Measurements from ENCODE around the gene MAP3K13. TPM values are rescaled to one million over a fixed set of nuclear protein-coding genes. Genes with fewer than 3 reads are reported as not detected.

MAP3K13 gene
- total and polyA plus RNA-seq, 2 donors (not counting 1 experiment from before 2014, with no cell fraction given) = 15.0 to 28.2 TPM

DNA sequence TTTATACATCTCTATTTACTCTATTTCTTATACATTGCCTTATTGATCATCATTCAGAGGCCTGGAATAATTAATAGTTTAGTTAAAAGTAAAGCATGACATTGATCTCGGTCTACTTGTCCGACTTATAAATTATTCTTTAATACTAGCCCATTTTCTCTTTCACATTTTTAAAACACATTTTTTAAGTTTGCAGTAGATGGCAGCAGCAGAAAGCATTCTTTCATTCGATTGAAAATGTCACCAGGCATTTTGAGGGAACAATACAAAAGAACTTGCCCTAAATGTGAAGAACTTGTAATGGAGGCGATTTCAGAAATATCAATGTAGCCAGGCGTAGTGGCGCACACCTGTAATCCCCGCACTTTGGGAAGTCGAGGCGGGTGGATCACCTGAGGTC is 15.5 kb upstream of the MAP3K13 start:
- Histone ChIP-seq H3K4me2 (ENCODE audit: extremely low read depth, insufficient read depth, low read length) (no peak overlapping the region), H3K36me3 (ENCODE audit: control insufficient read depth, insufficient read depth, low read length) (no peaks in the 10 kb centered on the region), H3K27ac (ENCODE audit: insufficient read depth, low read length) (no peak overlapping the region), H3K9me3 (ENCODE audit: control insufficient read depth, insufficient read depth, low read depth, low read length) (no peaks in the 10 kb centered on the region), H3K27me3 (ENCODE audit: control insufficient read depth, insufficient read depth, low read length) (no peaks in the 10 kb centered on the region), H3K4me1 (ENCODE audit: control insufficient read depth, extremely low read depth, insufficient read depth, low read length) (no peaks in the 10 kb centered on the region), H4K20me1 (ENCODE audit: control insufficient read depth, extremely low read depth, insufficient read depth, low read length) (no peaks in the 10 kb centered on the region), H3K79me2 (ENCODE audit: control insufficient read depth, insufficient read depth, low read length) (no peaks in the 10 kb centered on the region), H3K9ac (ENCODE audit: insufficient read depth, low read length) (no peak overlapping the region), H3K4me3 (replicated peaks in 1 of 4; ENCODE audit: control extremely low read depth in 1 of 4, insufficient read depth in 1 of 4, low read depth in 3 of 4, low read length in 4 of 4) (no peak overlapping the region), H2AFZ (ENCODE audit: low read length) (no peak overlapping the region)
- no peak for DNase-seq (ENCODE audit: low read depth in 2 of 2)
- TF ChIP-seq, protein P1, sequence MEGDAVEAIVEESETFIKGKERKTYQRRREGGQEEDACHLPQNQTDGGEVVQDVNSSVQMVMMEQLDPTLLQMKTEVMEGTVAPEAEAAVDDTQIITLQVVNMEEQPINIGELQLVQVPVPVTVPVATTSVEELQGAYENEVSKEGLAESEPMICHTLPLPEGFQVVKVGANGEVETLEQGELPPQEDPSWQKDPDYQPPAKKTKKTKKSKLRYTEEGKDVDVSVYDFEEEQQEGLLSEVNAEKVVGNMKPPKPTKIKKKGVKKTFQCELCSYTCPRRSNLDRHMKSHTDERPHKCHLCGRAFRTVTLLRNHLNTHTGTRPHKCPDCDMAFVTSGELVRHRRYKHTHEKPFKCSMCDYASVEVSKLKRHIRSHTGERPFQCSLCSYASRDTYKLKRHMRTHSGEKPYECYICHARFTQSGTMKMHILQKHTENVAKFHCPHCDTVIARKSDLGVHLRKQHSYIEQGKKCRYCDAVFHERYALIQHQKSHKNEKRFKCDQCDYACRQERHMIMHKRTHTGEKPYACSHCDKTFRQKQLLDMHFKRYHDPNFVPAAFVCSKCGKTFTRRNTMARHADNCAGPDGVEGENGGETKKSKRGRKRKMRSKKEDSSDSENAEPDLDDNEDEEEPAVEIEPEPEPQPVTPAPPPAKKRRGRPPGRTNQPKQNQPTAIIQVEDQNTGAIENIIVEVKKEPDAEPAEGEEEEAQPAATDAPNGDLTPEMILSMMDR (conservative IDR thresholded peaks at IDR 0.05 in 1 of 2, IDR thresholded peaks at IDR 0.05 in 1 of 2; ENCODE audit: low read depth in 1 of 2, low read length in 2 of 2) = no peak
- no peak for TF ChIP-seq EZH2 (IDR thresholded peaks at IDR 0.05; ENCODE audit: low read length, missing control alignments)

- Histone ChIP-seq H3K27me3 (ENCODE audit: control insufficient read depth, insufficient read depth, low read length) (no peaks in the 10 kb centered on the region), H3K36me3 (ENCODE audit: control insufficient read depth, insufficient read depth, low read length) (no peaks in the 10 kb centered on the region), H3K9me3 (ENCODE audit: control insufficient read depth, insufficient read depth, low read depth, low read length) (no peaks in the 10 kb centered on the region), H3K4me2 (ENCODE audit: extremely low read depth, insufficient read depth, low read length) (no peak overlapping the region), H3K79me2 (ENCODE audit: control insufficient read depth, insufficient read depth, low read length) (no peaks in the 10 kb centered on the region), H4K20me1 (ENCODE audit: control insufficient read depth, extremely low read depth, insufficient read depth, low read length) (no peaks in the 10 kb centered on the region), H3K4me1 (ENCODE audit: control insufficient read depth, extremely low read depth, insufficient read depth, low read length) (no peaks in the 10 kb centered on the region), H3K4me3 (replicated peaks in 1 of 4; ENCODE audit: control extremely low read depth in 1 of 4, insufficient read depth in 1 of 4, low read depth in 3 of 4, low read length in 4 of 4) (no peak overlapping the region), H3K27ac (ENCODE audit: insufficient read depth, low read length) (no peak overlapping the region), H2AFZ (ENCODE audit: low read length) (no peak overlapping the region), H3K9ac (ENCODE audit: insufficient read depth, low read length) (no peak overlapping the region)
- TF ChIP-seq, protein P1 (conservative IDR thresholded peaks at IDR 0.05 in 1 of 2, IDR thresholded peaks at IDR 0.05 in 1 of 2; ENCODE audit: low read depth in 1 of 2, low read length in 2 of 2) = no peak
- no peak for TF ChIP-seq EZH2 (IDR thresholded peaks at IDR 0.05; ENCODE audit: low read length, missing control alignments)
- no peak for DNase-seq (ENCODE audit: low read depth in 2 of 2)
Measured at GRCh38 chr3:185350841-185351240, 12.1 kb upstream of the MAP3K13 start.

DNA sequence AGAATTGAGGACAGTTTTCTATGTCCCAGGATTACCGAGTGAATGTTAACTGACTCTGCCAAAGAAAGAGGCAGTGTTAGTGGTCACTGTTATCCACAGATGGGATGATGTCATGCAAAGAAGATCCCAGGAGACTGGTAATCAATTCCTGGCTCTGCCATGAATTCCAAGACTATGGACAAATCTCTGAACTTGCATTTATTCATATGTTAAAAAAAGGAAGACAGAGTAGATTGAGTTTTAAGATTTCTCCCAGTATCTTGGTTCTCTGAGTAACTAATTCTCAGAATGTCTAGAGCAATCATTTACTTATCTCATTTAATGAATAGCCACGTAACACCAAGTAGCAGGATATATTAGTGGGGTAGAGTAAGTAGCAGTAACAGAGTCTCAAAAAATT is 11.5 kb upstream of the MAP3K13 start:
- no peaks in the 10 kb centered on the region for H3K9me3 ChIP-seq (ENCODE audit: control insufficient read depth, insufficient read depth, low read depth, low read length)
- H3K4me1 ChIP-seq (ENCODE audit: control insufficient read depth, extremely low read depth, insufficient read depth, low read length) = no peaks in the 10 kb centered on the region
- H3K4me3 ChIP-seq (replicated peaks in 1 of 4; ENCODE audit: control extremely low read depth in 1 of 4, insufficient read depth in 1 of 4, low read depth in 3 of 4, low read length in 4 of 4) = no peak overlapping the region
- TF ChIP-seq, protein P1 (conservative IDR thresholded peaks at IDR 0.05 in 1 of 2, IDR thresholded peaks at IDR 0.05 in 1 of 2; ENCODE audit: low read depth in 1 of 2, low read length in 2 of 2) = no peak
- TF ChIP-seq EZH2 (IDR thresholded peaks at IDR 0.05; ENCODE audit: low read length, missing control alignments) = no peak
- H3K4me2 ChIP-seq (ENCODE audit: extremely low read depth, insufficient read depth, low read length) = no peak overlapping the region
- no peaks in the 10 kb centered on the region for H3K27me3 ChIP-seq (ENCODE audit: control insufficient read depth, insufficient read depth, low read length)
- H4K20me1 ChIP-seq (ENCODE audit: control insufficient read depth, extremely low read depth, insufficient read depth, low read length) = no peaks in the 10 kb centered on the region
- no peak overlapping the region for H3K27ac ChIP-seq (ENCODE audit: insufficient read depth, low read length)
- peak in 1 of 2 donors; percentile 72 for DNase-seq (ENCODE audit: low read depth in 2 of 2)
- H3K36me3 ChIP-seq (ENCODE audit: control insufficient read depth, insufficient read depth, low read length) = no peaks in the 10 kb centered on the region
- H3K9ac ChIP-seq (ENCODE audit: insufficient read depth, low read length) = no peak overlapping the region
- no peak overlapping the region for H2AFZ ChIP-seq (ENCODE audit: low read length)
- H3K79me2 ChIP-seq (ENCODE audit: control insufficient read depth, insufficient read depth, low read length) = no peaks in the 10 kb centered on the region

All from fibroblast of lung (primary cell).